HepG2 (cell line): ENCODE results near the gene LARP1. TPM values are rescaled to one million over a fixed set of nuclear protein-coding genes. Genes with fewer than 3 reads are reported as not detected.

Experiments used
- HNF4A ChIP-seq: sonication (generic); formaldehyde crosslinking; IDR thresholded peaks from 2 replicates; pipeline ENCODE4 v1.4.0; 2020; ENCODE audit warnings: missing genetic modification reagents
- HNF4G ChIP-seq, 2 experiments: sonication (generic) in 1 of 2; formaldehyde crosslinking in 1 of 2; IDR thresholded peaks; 2 replicates each; pipeline versions ENCODE4 v1.4.0 to v1.6.1; 2011 to 2020; ENCODE audit warnings: borderline replicate concordance in 2 of 2, low read depth in 2 of 2, mild to moderate bottlenecking in 2 of 2, low read length in 1 of 2, missing genetic modification reagents in 1 of 2, moderate library complexity in 1 of 2
- MXI1 ChIP-seq: IDR thresholded peaks from 3 replicates; pipeline ENCODE4 v1.6.1; 2012; ENCODE audit warnings: low read depth, low read length, inconsistent platforms, borderline replicate concordance
- NR2F2 ChIP-seq: IDR thresholded peaks from 2 replicates; pipeline ENCODE4 v1.6.1; 2012; ENCODE audit warnings: low read depth, inconsistent platforms, borderline replicate concordance
- NR2F6 ChIP-seq, 2 experiments: IDR thresholded peaks; 2 replicates each; pipeline ENCODE4 v1.6.1; 2016; ENCODE audit warnings: antibody characterized with exemption in 1 of 2, mild to moderate bottlenecking in 1 of 2
- SALL1 ChIP-seq: sonication (generic); formaldehyde crosslinking; IDR thresholded peaks from 2 replicates; pipeline ENCODE4 v1.8.0; 2022; ENCODE audit warnings: mild to moderate bottlenecking, missing genetic modification reagents
- SP140L ChIP-seq: sonication (generic); formaldehyde crosslinking; IDR thresholded peaks from 2 replicates; pipeline ENCODE4 v1.4.0; 2020; ENCODE audit warnings: missing genetic modification reagents, borderline replicate concordance
- SP5 ChIP-seq: IDR thresholded peaks from 2 replicates; pipeline ENCODE4 v1.6.1; 2016; ENCODE audit warnings: low read depth, borderline replicate concordance
- THYN1 ChIP-seq: sonication (generic); formaldehyde crosslinking; IDR thresholded peaks from 2 replicates; pipeline ENCODE4 v1.8.1; 2023; ENCODE audit warnings: low read depth, mild to moderate bottlenecking, moderate library complexity, missing genetic modification reagents, borderline replicate concordance
- TSC22D2 ChIP-seq: sonication (generic); formaldehyde crosslinking; IDR thresholded peaks from 2 replicates; pipeline ENCODE4 v1.5.1; 2020; ENCODE audit warnings: missing genetic modification reagents, mild to moderate bottlenecking, borderline replicate concordance
- YEATS4 ChIP-seq: sonication (generic); formaldehyde crosslinking; IDR thresholded peaks from 2 replicates; pipeline ENCODE4 v1.4.0; 2020; ENCODE audit warnings: missing genetic modification reagents, borderline replicate concordance
- ZMYM3 ChIP-seq: sonication (generic); formaldehyde crosslinking; IDR thresholded peaks from 2 replicates; pipeline ENCODE4 v1.5.1; 2020; ENCODE audit warnings: mild to moderate bottlenecking, missing genetic modification reagents
- ZNF232 ChIP-seq: sonication (generic); formaldehyde crosslinking; IDR thresholded peaks from 2 replicates; pipeline ENCODE4 v1.4.0; 2020; ENCODE audit warnings: missing genetic modification reagents, borderline replicate concordance
- ZNF557 ChIP-seq: sonication (generic); formaldehyde crosslinking; IDR thresholded peaks from 2 replicates; pipeline ENCODE4 v1.4.0; 2020; ENCODE audit warnings: missing genetic modification reagents
- ZNF605 ChIP-seq: sonication (generic); formaldehyde crosslinking; IDR thresholded peaks from 2 replicates; pipeline ENCODE4 v1.8.0; 2022; ENCODE audit warnings: mild to moderate bottlenecking, missing genetic modification reagents
- ZNF652 ChIP-seq: IDR thresholded peaks from 2 replicates; pipeline ENCODE4 v1.6.1; 2016; ENCODE audit warnings: low read depth, borderline replicate concordance
- ZNF878 ChIP-seq: sonication (generic); formaldehyde crosslinking; IDR thresholded peaks from 2 replicates; pipeline ENCODE4 v1.8.1; 2023; ENCODE audit warnings: mild to moderate bottlenecking, missing genetic modification reagents, moderate library complexity
- polyA plus RNA-seq, 8 experiments: library from polyadenylated mRNA; depleted of rRNA in 3 of 8; stranded (reverse) in 7 of 8; unstranded in 1 of 8; fragments of >200 nt; fragmentation: Illumina TruSeq in 4 of 8; extraction: Trizol in 4 of 8; gene quantifications; 2 replicates each; pipeline versions ENCODE4 v1.2.1 to v1.2.3, GENCODE V29; 2011 to 2016; ENCODE audit warnings: low read depth in 4 of 8, missing spikeins in 1 of 8, mixed read lengths in 1 of 8; ENCODE audit not compliant: insufficient read depth in 1 of 8
- total RNA-seq, 5 experiments: library from RNA; depleted of rRNA; stranded (reverse); fragments of >200 nt; fragmentation: Illumina TruSeq; extraction: Trizol; gene quantifications; 2 replicates each; pipeline ENCODE4 v1.2.3, GENCODE V29; 2016; ENCODE audit warnings: low read depth in 1 of 5
- TF ChIP-seq, protein P1 (sequence below): sonication (generic); formaldehyde crosslinking; IDR thresholded peaks from 2 replicates; pipeline ENCODE4 v1.8.1; 2023; ENCODE audit warnings: missing genetic modification reagents, inconsistent platforms, borderline replicate concordance
- TF ChIP-seq, protein P2 (sequence below), 2 experiments: sonication (generic) in 1 of 2; formaldehyde crosslinking in 1 of 2; IDR thresholded peaks; 2 replicates each; pipeline versions ENCODE4 v1.4.0 to v1.6.1; 2018 to 2020; ENCODE audit warnings: missing genetic modification reagents in 2 of 2, borderline replicate concordance in 1 of 2, low read depth in 1 of 2, mild to moderate bottlenecking in 1 of 2, missing biosample characterization in 1 of 2

Gene LARP1
- total and polyA plus RNA-seq, 2 of the 13 experiments (the other 11 are each of a cell fraction or from before 2014, with no cell fraction given) = 45.2 to 61.4 TPM

- peak; percentile 26; the same call in 1 of the 2 replicates for TF ChIP-seq HNF4G (IDR thresholded peaks at IDR 0.05; ENCODE audit: borderline replicate concordance, low read depth, low read length)
- TF ChIP-seq HNF4G (CRISPR knock-in tag; IDR thresholded peaks at IDR 0.05; ENCODE audit: borderline replicate concordance, low read depth) = no peak
- TF ChIP-seq ZNF557 (CRISPR knock-in tag) = no peak
- no peak for TF ChIP-seq MXI1
- TF ChIP-seq SP5 = no peak
- no peak for TF ChIP-seq THYN1
- TF ChIP-seq ZNF652 (CRISPR knock-in tag) = peak; percentile 92
- no peak for TF ChIP-seq ZNF878 (CRISPR knock-in tag)
- TF ChIP-seq HNF4A (CRISPR knock-in tag) = peak; percentile 44
- TF ChIP-seq, protein P1, sequence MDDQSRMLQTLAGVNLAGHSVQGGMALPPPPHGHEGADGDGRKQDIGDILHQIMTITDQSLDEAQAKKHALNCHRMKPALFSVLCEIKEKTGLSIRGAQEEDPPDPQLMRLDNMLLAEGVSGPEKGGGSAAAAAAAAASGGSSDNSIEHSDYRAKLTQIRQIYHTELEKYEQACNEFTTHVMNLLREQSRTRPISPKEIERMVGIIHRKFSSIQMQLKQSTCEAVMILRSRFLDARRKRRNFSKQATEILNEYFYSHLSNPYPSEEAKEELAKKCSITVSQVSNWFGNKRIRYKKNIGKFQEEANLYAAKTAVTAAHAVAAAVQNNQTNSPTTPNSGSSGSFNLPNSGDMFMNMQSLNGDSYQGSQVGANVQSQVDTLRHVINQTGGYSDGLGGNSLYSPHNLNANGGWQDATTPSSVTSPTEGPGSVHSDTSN (CRISPR knock-in tag) = no peak
- no peak for TF ChIP-seq YEATS4 (CRISPR knock-in tag)
- no peak for TF ChIP-seq NR2F2
- no peak for TF ChIP-seq ZNF605 (CRISPR knock-in tag)
- peak; percentile 93 for TF ChIP-seq ZMYM3 (CRISPR knock-in tag)
- TF ChIP-seq ZNF232 (CRISPR knock-in tag) = no peak
- no peak for TF ChIP-seq SP140L (CRISPR knock-in tag)
- 0 out of 2 replicates have a peak, but pooled peaks have one; percentile 18 for TF ChIP-seq SALL1 (CRISPR knock-in tag)
- TF ChIP-seq, protein P2, sequence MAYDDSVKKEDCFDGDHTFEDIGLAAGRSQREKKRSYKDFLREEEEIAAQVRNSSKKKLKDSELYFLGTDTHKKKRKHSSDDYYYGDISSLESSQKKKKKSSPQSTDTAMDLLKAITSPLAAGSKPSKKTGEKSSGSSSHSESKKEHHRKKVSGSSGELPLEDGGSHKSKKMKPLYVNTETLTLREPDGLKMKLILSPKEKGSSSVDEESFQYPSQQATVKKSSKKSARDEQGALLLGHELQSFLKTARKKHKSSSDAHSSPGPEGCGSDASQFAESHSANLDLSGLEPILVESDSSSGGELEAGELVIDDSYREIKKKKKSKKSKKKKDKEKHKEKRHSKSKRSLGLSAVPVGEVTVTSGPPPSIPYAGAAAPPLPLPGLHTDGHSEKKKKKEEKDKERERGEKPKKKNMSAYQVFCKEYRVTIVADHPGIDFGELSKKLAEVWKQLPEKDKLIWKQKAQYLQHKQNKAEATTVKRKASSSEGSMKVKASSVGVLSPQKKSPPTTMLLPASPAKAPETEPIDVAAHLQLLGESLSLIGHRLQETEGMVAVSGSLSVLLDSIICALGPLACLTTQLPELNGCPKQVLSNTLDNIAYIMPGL (CRISPR knock-in tag; IDR thresholded peaks at IDR 0.05; ENCODE audit: borderline replicate concordance in 1 of 2, low read depth in 1 of 2) = no peak
- TF ChIP-seq NR2F6 (IDR thresholded peaks at IDR 0.05) = no peak
- TF ChIP-seq NR2F6 (CRISPR knock-in tag; IDR thresholded peaks at IDR 0.05) = no peak
- no peak for TF ChIP-seq TSC22D2
Measured at GRCh38 chr5:154722936-154723335, 32.2 kb upstream of the LARP1 start (continued).
